HepG2 (cell line): Measurements from ENCODE around the gene SPTBN5. TPM values are rescaled to one million over a fixed set of nuclear protein-coding genes. Genes with fewer than 3 reads are reported as not detected.

Experiments used
- ATAC-seq: fragments of 200-7000 bp; cut with Tn5 transposase; 3 replicates; pipeline ENCODE4 v1.9.1; 2020; ENCODE audit warnings: mild to moderate bottlenecking, moderate library complexity
- BruUV-seq: library from RNA; stranded (reverse); fragments of 400-500 nt; replicated peaks from 2 replicates; lab custom pipeline; 2021; lab: Mats Ljungman, UMichigan
- CTCF ChIA-PET: fragments of 300-600 bp; formaldehyde crosslinking; extraction: SDS; loops from one replicate; lab custom pipeline; 2021; ENCODE audit warnings: low total read pairs, inconsistent platforms, low intra/inter-chr PET ratio; lab: Yijun Ruan, JAX
- POLR2A ChIA-PET: fragments of 350-600 bp; sonication (Branson Sonifier 250); formaldehyde crosslinking; loops from one replicate; lab custom pipeline; 2020; ENCODE audit warnings: antibody characterized with exemption, inconsistent platforms; lab: Yijun Ruan, JAX
- DNase-seq: peaks from one replicate; pipeline ENCODE4 v3.0.0-alpha.2; 2015; ENCODE audit warnings: low spot score
- FAIRE-seq: peaks from 3 replicates; lab custom pipeline; 2011; peaks lifted over from hg19 to GRCh38; lab: Jason Lieb, UNC
- H2AFZ ChIP-seq: one replicate; pipeline ENCODE4 v1.6.1; 2011; ENCODE audit warnings: low read length, inconsistent platforms
- H3K27ac ChIP-seq: fragments of 300-600 bp; 3 replicates; pipeline ENCODE4 v1.8.0; 2011; ENCODE audit warnings: mixed run types, mild to moderate bottlenecking, mixed read lengths, low read length, inconsistent platforms; ENCODE audit not compliant: insufficient read depth; ENCODE audit errors: extremely low read length
- H3K27me3 ChIP-seq, 2 experiments: fragments of 200-600 bp in 1 of 2; 2 replicates in 1 of 2; 3 replicates in 1 of 2; pipeline versions ENCODE4 v1.6.0 to v1.8.0; 2011; ENCODE audit warnings: low read length in 2 of 2, mild to moderate bottlenecking in 2 of 2, moderate library complexity in 2 of 2, inconsistent platforms in 1 of 2; ENCODE audit not compliant: insufficient read depth in 2 of 2, control insufficient read depth in 1 of 2
- H3K36me3 ChIP-seq, 2 experiments: fragments of 200-600 bp in 1 of 2; replicated peaks in 1 of 2; 2 replicates in 1 of 2; 3 replicates in 1 of 2; pipeline versions ENCODE4 v1.5.1 to v1.8.0; 2011; ENCODE audit warnings: low read length in 2 of 2, inconsistent platforms in 1 of 2; ENCODE audit not compliant: insufficient read depth in 2 of 2, control insufficient read depth in 1 of 2
- H3K4me1 ChIP-seq: 2 replicates; pipeline ENCODE4 v1.5.1; 2012; ENCODE audit warnings: low read length, inconsistent platforms; ENCODE audit not compliant: insufficient read depth
- H3K4me2 ChIP-seq: 2 replicates; pipeline ENCODE4 v1.6.0; 2011; ENCODE audit warnings: low read depth, low read length, inconsistent platforms
- H3K4me3 ChIP-seq, 3 experiments: fragments of 200-600 bp in 1 of 3; sonication (generic), shearing (Covaris generic) in 1 of 3; replicated peaks in 1 of 3; 2 replicates each; pipeline ENCODE4 v1.5.1; 2011 to 2016; ENCODE audit warnings: low read length in 3 of 3, inconsistent platforms in 2 of 3, low read depth in 2 of 3, mild to moderate bottlenecking in 2 of 3, control low read depth in 1 of 3, mixed read lengths in 1 of 3; ENCODE audit not compliant: insufficient read depth in 1 of 3
- H3K79me2 ChIP-seq: one replicate; pipeline ENCODE4 v1.6.1; 2011; ENCODE audit warnings: low read length, inconsistent platforms; ENCODE audit not compliant: insufficient read depth
- H3K9ac ChIP-seq: 2 replicates; pipeline ENCODE4 v1.6.0; 2011; ENCODE audit warnings: mild to moderate bottlenecking, low read depth, low read length, inconsistent platforms; ENCODE audit not compliant: insufficient read depth
- H3K9me3 ChIP-seq: 2 replicates; pipeline ENCODE4 v1.5.1; 2012; ENCODE audit warnings: mild to moderate bottlenecking, low read length
- H4K20me1 ChIP-seq: 2 replicates; pipeline ENCODE4 v1.6.0; 2011; ENCODE audit warnings: inconsistent platforms, mild to moderate bottlenecking, low read length, moderate library complexity; ENCODE audit not compliant: insufficient read depth
- FOXA1 ChIP-seq, 2 experiments: fragments of 450-650 bp in 1 of 2; sonication (generic) in 1 of 2; formaldehyde crosslinking in 1 of 2; IDR thresholded peaks; 2 replicates each; pipeline versions ENCODE4 v1.4.0 to v1.6.1; 2016 to 2020; ENCODE audit warnings: missing genetic modification reagents in 1 of 2
- HNRNPLL ChIP-seq: fragments of 200-400 bp; formaldehyde crosslinking; IDR thresholded peaks from 2 replicates; pipeline ENCODE4 v1.6.1; 2017; ENCODE audit warnings: mild to moderate bottlenecking, low read depth, low read length; ENCODE audit not compliant: poor library complexity, severe bottlenecking
- MAFK ChIP-seq, 2 experiments: IDR thresholded peaks in 1 of 2; conservative IDR thresholded peaks in 1 of 2; 2 replicates each; pipeline ENCODE4 v1.6.1; 2011; ENCODE audit warnings: improper control_type of control experiment in 2 of 2, low read length in 2 of 2
- NR3C1 ChIP-seq: sonication (generic); formaldehyde crosslinking; IDR thresholded peaks from 2 replicates; pipeline ENCODE4 v1.4.0; 2020; ENCODE audit warnings: missing genetic modification reagents
- ZNF773 ChIP-seq: sonication (generic); formaldehyde crosslinking; IDR thresholded peaks from 2 replicates; pipeline ENCODE4 v1.4.0; 2020; ENCODE audit warnings: missing genetic modification reagents, borderline replicate concordance
- ZNF83 ChIP-seq: sonication (generic); formaldehyde crosslinking; IDR thresholded peaks from 2 replicates; pipeline ENCODE4 v1.4.0; 2020; ENCODE audit warnings: missing genetic modification reagents, mild to moderate bottlenecking, borderline replicate concordance
- WGBS: methylation state at CpG from one replicate; pipeline ENCODE4 v1.1.6; 2017; ENCODE audit warnings: low lambda C conversion rate; 5-methylcytosine and 5-hydroxymethylcytosine counted together
- in situ Hi-C: cut with HindIII; loops from 2 replicates; pipeline ENCODE4 v1.10.0; 2017; ENCODE audit warnings: low pct_unique_long_range_greater_than_20kb; ENCODE audit not compliant: extremely low pct_ligation_motif_present
- intact Hi-C: fragments of 100-400 bp; cut with micrococcal nuclease; formaldehyde crosslinking; loops from one replicate; pipeline ENCODE4 v1.10.0; 2022; ENCODE audit not compliant: unreplicated experiment
- polyA plus RNA-seq, 8 experiments: library from polyadenylated mRNA; depleted of rRNA in 3 of 8; stranded (reverse) in 7 of 8; unstranded in 1 of 8; fragments of >200 nt; fragmentation: Illumina TruSeq in 4 of 8; extraction: Trizol in 4 of 8; gene quantifications; 2 replicates each; pipeline versions ENCODE4 v1.2.1 to v1.2.3, GENCODE V29; 2011 to 2016; ENCODE audit warnings: low read depth in 4 of 8, missing spikeins in 1 of 8, mixed read lengths in 1 of 8; ENCODE audit not compliant: insufficient read depth in 1 of 8
- total RNA-seq, 5 experiments: library from RNA; depleted of rRNA; stranded (reverse); fragments of >200 nt; fragmentation: Illumina TruSeq; extraction: Trizol; gene quantifications; 2 replicates each; pipeline ENCODE4 v1.2.3, GENCODE V29; 2016; ENCODE audit warnings: low read depth in 1 of 5
- TF ChIP-seq, protein P1 (sequence below): sonication (generic); formaldehyde crosslinking; IDR thresholded peaks from 2 replicates; pipeline ENCODE4 v1.5.0; 2020; ENCODE audit warnings: missing genetic modification reagents
- TF ChIP-seq, protein P2 (sequence below): sonication (generic); formaldehyde crosslinking; IDR thresholded peaks from 2 replicates; pipeline ENCODE4 v1.4.0; 2020; ENCODE audit warnings: mild to moderate bottlenecking, missing genetic modification reagents

The SPTBN5 gene
- total and polyA plus RNA-seq, 2 of the 13 experiments (the other 11 are each of a cell fraction or from before 2014, with no cell fraction given), result 0.01 to 0.07 TPM

DNA sequence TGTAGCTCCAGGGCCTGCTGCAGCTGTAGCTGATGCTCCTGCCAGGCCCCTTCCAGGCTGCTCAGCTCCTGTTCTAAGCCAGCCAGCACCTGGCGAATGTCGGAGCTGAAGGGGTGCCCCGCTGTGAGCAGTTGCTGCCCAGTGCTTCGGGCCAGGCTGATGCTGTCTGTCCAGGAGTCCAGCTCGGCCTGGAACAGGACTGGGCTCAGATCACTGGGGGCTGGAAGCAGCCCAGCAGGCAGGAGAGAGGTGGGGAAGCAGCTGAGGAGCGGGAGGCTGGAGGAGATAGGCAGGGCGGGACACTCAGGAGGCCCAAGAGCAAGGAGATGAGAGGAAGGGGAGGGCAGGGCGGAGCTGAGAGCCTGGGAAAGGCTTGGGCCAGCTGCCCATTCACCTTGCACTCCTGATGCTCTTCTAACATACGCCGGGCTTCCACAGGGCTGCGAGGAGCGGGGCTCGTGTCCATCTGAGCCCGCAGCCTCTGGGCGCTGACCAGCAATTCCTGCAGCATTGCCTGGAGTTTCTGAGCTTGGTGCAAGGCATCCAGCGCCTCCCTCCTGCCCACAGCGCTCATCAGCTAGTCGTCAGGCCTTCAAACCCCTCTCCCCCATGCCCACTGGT, 32.0 kb downstream of the SPTBN5 start:
- Histone ChIP-seq H3K79me2 (no peaks in the 10 kb centered on the region), H3K9ac (no peak overlapping the region), H2AFZ (no peak overlapping the region), H3K27ac (no peak overlapping the region), H3K4me3 (no peak overlapping the region), H3K36me3 (no peaks in the 10 kb centered on the region), H4K20me1 (no peaks in the 10 kb centered on the region), H3K4me1 (peaks cover 61% of the 10 kb centered on the region), H3K27me3 (peaks cover 10 to 40% of the 10 kb centered on the region in 2 experiments; a peak in 4 of 5 replicates), H3K4me2 (no peak overlapping the region), H3K9me3 (no peaks in the 10 kb centered on the region)
- no peak for DNase-seq
- TF ChIP-seq NR3C1 (CRISPR knock-in tag), result no peak
- TF ChIP-seq MAFK (conservative IDR thresholded peaks at IDR 0.05 in 1 of 2, IDR thresholded peaks at IDR 0.05 in 1 of 2; ENCODE audit: low read length in 2 of 2), result no peak
- TF ChIP-seq, protein P1, sequence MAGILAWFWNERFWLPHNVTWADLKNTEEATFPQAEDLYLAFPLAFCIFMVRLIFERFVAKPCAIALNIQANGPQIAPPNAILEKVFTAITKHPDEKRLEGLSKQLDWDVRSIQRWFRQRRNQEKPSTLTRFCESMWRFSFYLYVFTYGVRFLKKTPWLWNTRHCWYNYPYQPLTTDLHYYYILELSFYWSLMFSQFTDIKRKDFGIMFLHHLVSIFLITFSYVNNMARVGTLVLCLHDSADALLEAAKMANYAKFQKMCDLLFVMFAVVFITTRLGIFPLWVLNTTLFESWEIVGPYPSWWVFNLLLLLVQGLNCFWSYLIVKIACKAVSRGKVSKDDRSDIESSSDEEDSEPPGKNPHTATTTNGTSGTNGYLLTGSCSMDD (CRISPR knock-in tag), result no peak
- TF ChIP-seq ZNF83 (CRISPR knock-in tag), result no peak
- TF ChIP-seq ZNF773 (CRISPR knock-in tag), result no peak
- no peak for TF ChIP-seq FOXA1 (IDR thresholded peaks at IDR 0.05)
- no peak for TF ChIP-seq FOXA1 (CRISPR knock-in tag; IDR thresholded peaks at IDR 0.05)
- TF ChIP-seq HNRNPLL, result no peak
- TF ChIP-seq, protein P2, sequence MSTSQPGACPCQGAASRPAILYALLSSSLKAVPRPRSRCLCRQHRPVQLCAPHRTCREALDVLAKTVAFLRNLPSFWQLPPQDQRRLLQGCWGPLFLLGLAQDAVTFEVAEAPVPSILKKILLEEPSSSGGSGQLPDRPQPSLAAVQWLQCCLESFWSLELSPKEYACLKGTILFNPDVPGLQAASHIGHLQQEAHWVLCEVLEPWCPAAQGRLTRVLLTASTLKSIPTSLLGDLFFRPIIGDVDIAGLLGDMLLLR (CRISPR knock-in tag), result no peak
- no peak for FAIRE-seq
- CTCF ChIA-PET, result no interaction called here
- no TSS peak for BruUV-seq
- intact Hi-C loops, result no loop called here
- POLR2A ChIA-PET, result no interaction called here
- ATAC-seq, result no peak
- WGBS, result 77% methylated on average over 17 of the region's 18 CpGs
- in situ Hi-C loops, result no loop called here
